Keratinocyte (primary cell): Measurements from ENCODE around the gene LTC4S. TPM values are rescaled to one million over a fixed set of nuclear protein-coding genes. Genes with fewer than 3 reads are reported as not detected.

Experiments used
- DNase-seq: peaks from one replicate; pipeline ENCODE4 v3.0.0-alpha.2; 2011; ENCODE audit warnings: low read depth, missing footprints, low spot score
- FAIRE-seq: peaks from 2 replicates; lab custom pipeline; 2011; peaks lifted over from hg19 to GRCh38; lab: Jason Lieb, UNC
- H2AFZ ChIP-seq: 2 replicates; pipeline ENCODE4 v1.6.0; 2012; ENCODE audit warnings: low read length, control low read depth, inconsistent platforms; ENCODE audit not compliant: control insufficient read depth
- H3K27ac ChIP-seq: 2 replicates; pipeline ENCODE4 v1.5.1; 2011; ENCODE audit warnings: low read length; ENCODE audit not compliant: control insufficient read depth, insufficient read depth
- H3K27me3 ChIP-seq: 3 replicates; pipeline ENCODE4 v1.6.0; 2011; ENCODE audit warnings: low read length; ENCODE audit not compliant: control insufficient read depth, insufficient read depth; ENCODE audit errors: extremely low read depth
- H3K36me3 ChIP-seq, 2 experiments: 2 replicates in 1 of 2; 3 replicates in 1 of 2; pipeline ENCODE4 v1.5.1; 2011; ENCODE audit warnings: low read length in 2 of 2, mild to moderate bottlenecking in 1 of 2; ENCODE audit not compliant: control insufficient read depth in 2 of 2, insufficient read depth in 2 of 2; ENCODE audit errors: extremely low read depth in 1 of 2
- H3K4me1 ChIP-seq: 3 replicates; pipeline ENCODE4 v1.5.1; 2011; ENCODE audit warnings: low read length; ENCODE audit not compliant: control insufficient read depth, insufficient read depth; ENCODE audit errors: extremely low read depth
- H3K4me2 ChIP-seq: 3 replicates; pipeline ENCODE4 v1.6.0; 2011; ENCODE audit warnings: low read depth, low read length; ENCODE audit not compliant: control insufficient read depth, insufficient read depth; ENCODE audit errors: extremely low read depth
- H3K4me3 ChIP-seq, 3 experiments: fragments of 200-600 bp in 1 of 3; sonication (generic) in 1 of 3; 2 replicates in 2 of 3; 3 replicates in 1 of 3; pipeline ENCODE4 v1.5.1; 2011 to 2016; ENCODE audit warnings: low read length in 3 of 3, mild to moderate bottlenecking in 3 of 3, control low read depth in 2 of 3, inconsistent platforms in 1 of 3, low read depth in 1 of 3, mixed read lengths in 1 of 3, mixed run types in 1 of 3, moderate library complexity in 1 of 3; ENCODE audit not compliant: control insufficient read depth in 2 of 3, insufficient read depth in 2 of 3; ENCODE audit errors: extremely low read depth in 1 of 3
- H3K79me2 ChIP-seq: 2 replicates; pipeline ENCODE4 v1.6.0; 2012; ENCODE audit warnings: low read length; ENCODE audit not compliant: control insufficient read depth, insufficient read depth
- H3K9ac ChIP-seq: 3 replicates; pipeline ENCODE4 v1.6.0; 2011; ENCODE audit warnings: low read length; ENCODE audit not compliant: control insufficient read depth, insufficient read depth; ENCODE audit errors: extremely low read depth
- H3K9me1 ChIP-seq: 3 replicates; pipeline ENCODE4 v1.6.0; 2011; ENCODE audit warnings: low read length; ENCODE audit not compliant: control insufficient read depth, insufficient read depth; ENCODE audit errors: extremely low read depth
- H3K9me3 ChIP-seq: 2 replicates; pipeline ENCODE4 v1.5.1; 2012; ENCODE audit warnings: low read depth, low read length; ENCODE audit not compliant: control insufficient read depth
- H4K20me1 ChIP-seq: 3 replicates; pipeline ENCODE4 v1.6.0; 2011; ENCODE audit warnings: low read length; ENCODE audit not compliant: control insufficient read depth, insufficient read depth; ENCODE audit errors: extremely low read depth
- CTCF ChIP-seq, 3 experiments: IDR thresholded peaks in 1 of 3; conservative IDR thresholded peaks in 1 of 3; optimal IDR thresholded peaks in 1 of 3; 2 replicates in 2 of 3; 3 replicates in 1 of 3; pipeline versions ENCODE3 to v1.5.1; 2011; ENCODE audit warnings: low read length in 3 of 3, mild to moderate bottlenecking in 3 of 3, moderate library complexity in 2 of 3, control low read depth in 1 of 3, inconsistent platforms in 1 of 3; ENCODE audit not compliant: insufficient read depth in 2 of 3; ENCODE audit errors: extremely low read depth in 1 of 3
- EZH2 ChIP-seq: IDR thresholded peaks from one replicate; pipeline ENCODE4 v1.6.1; 2012; ENCODE audit warnings: inconsistent platforms, mild to moderate bottlenecking, low read length, moderate library complexity
- dilution Hi-C: fragments of 300-500 bp; cut with MboI; formaldehyde crosslinking; loops from one replicate; pipeline ENCODE4 v1.7.0; 2020; ENCODE audit warnings: low sequenced_read_pairs; ENCODE audit not compliant: extremely low pct_ligation_motif_present
- polyA plus RNA-seq, 5 experiments: library from polyadenylated mRNA; depleted of rRNA in 3 of 5; stranded (reverse) in 3 of 5; stranded (forward) in 1 of 5; unstranded in 1 of 5; fragments of >200 nt; gene quantifications; 1 replicate in 1 of 5; 2 replicates in 3 of 5; 3 replicates in 1 of 5; pipeline versions ENCODE4 v1.2.1 to v1.2.3, GENCODE V29; 2011 to 2012; ENCODE audit warnings: missing spikeins in 2 of 5, low read depth in 1 of 5, low replicate concordance in 1 of 5

The LTC4S gene
- polyA plus RNA-seq, 1 donor (not counting 4 experiments of a cell fraction or from before 2014, with no cell fraction given), result not detected

DNA sequence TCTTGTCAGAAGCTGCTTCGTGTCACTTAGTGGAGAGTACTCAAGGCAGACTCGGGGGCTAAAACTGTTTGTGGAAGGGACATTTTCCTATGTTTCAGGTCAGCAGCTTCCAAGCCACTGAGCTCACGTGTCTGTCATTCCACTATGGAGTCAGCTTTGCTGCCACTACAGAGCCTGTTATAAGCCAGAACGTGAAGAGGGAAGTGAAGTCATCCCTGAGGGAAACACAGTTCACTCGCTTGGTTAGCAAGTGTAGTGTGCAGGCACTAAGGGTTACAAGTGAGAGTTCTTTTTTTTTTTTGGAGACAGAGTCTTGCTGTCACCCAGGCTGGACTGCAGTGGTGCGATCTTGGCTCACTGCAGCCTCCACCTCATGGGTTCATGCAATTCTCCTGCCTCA, 24.5 kb upstream of the LTC4S start:
- no peak overlapping the region for H3K4me3 ChIP-seq
- H3K27ac ChIP-seq, result no peak overlapping the region
- peaks cover 16% of the 10 kb centered on the region for H3K4me1 ChIP-seq
- H3K9ac ChIP-seq, result no peak overlapping the region
- H3K9me3 ChIP-seq, result no peaks in the 10 kb centered on the region
- no peak for FAIRE-seq
- no peak for DNase-seq
- no peak overlapping the region for H2AFZ ChIP-seq
- no peaks in the 10 kb centered on the region for H3K27me3 ChIP-seq
- H3K79me2 ChIP-seq, result peaks cover 6% of the 10 kb centered on the region
- H3K36me3 ChIP-seq, result peaks cover 30 to 40% of the 10 kb centered on the region in 2 experiments
- TF ChIP-seq EZH2, result no peak
- no peak for TF ChIP-seq CTCF (optimal IDR thresholded peaks at IDR 0.05 in 1 of 3, IDR thresholded peaks at IDR 0.05 in 1 of 3, conservative IDR thresholded peaks at IDR 0.05 in 1 of 3; ENCODE audit: extremely low read depth in 1 of 3, insufficient read depth in 2 of 3, low read length in 3 of 3)
- dilution Hi-C loops, result no loop called here
- H4K20me1 ChIP-seq, result no peaks in the 10 kb centered on the region
- H3K4me2 ChIP-seq, result no peak overlapping the region
- H3K9me1 ChIP-seq, result no peaks in the 10 kb centered on the region

GRCh38 chr5:179769796-179770195, 24.0 kb upstream of the LTC4S start:
- Histone ChIP-seq H3K9me3 (no peaks in the 10 kb centered on the region), H3K4me1 (peaks cover 13% of the 10 kb centered on the region), H2AFZ (no peak overlapping the region), H3K36me3 (peaks cover 30 to 44% of the 10 kb centered on the region in 2 experiments), H4K20me1 (no peaks in the 10 kb centered on the region), H3K4me2 (no peak overlapping the region), H3K9me1 (no peaks in the 10 kb centered on the region), H3K4me3 (no peak overlapping the region), H3K27ac (no peak overlapping the region), H3K27me3 (no peaks in the 10 kb centered on the region), H3K9ac (no peak overlapping the region), H3K79me2 (peaks cover 6% of the 10 kb centered on the region)
- no peak for TF ChIP-seq CTCF (optimal IDR thresholded peaks at IDR 0.05 in 1 of 3, IDR thresholded peaks at IDR 0.05 in 1 of 3, conservative IDR thresholded peaks at IDR 0.05 in 1 of 3; ENCODE audit: extremely low read depth in 1 of 3, insufficient read depth in 2 of 3, low read length in 3 of 3)
- FAIRE-seq, result no peak
- DNase-seq, result no peak
- dilution Hi-C loops, result no loop called here
